ENCODE results near the gene GJD3.

Gene GJD3

GRCh38 chr17:40318830-40319391, 45.6 kb downstream of the GJD3 start:
- Mint-ChIP-seq H3K9me3 (no peaks in the 10 kb centered on the region), H3K4me1 (peaks cover 65% of the 10 kb centered on the region), H3K27ac (peak overlapping the region; percentile 93 to 96 (median 94)), H3K27me3 (ENCODE audit: low read depth) (no peaks in the 10 kb centered on the region), H3K4me3 (peak overlapping the region; percentile 93 to 99 (median 96)), H3K36me3 (ENCODE audit: low read depth) (no peaks in the 10 kb centered on the region)
- TF ChIP-seq, protein P1, sequence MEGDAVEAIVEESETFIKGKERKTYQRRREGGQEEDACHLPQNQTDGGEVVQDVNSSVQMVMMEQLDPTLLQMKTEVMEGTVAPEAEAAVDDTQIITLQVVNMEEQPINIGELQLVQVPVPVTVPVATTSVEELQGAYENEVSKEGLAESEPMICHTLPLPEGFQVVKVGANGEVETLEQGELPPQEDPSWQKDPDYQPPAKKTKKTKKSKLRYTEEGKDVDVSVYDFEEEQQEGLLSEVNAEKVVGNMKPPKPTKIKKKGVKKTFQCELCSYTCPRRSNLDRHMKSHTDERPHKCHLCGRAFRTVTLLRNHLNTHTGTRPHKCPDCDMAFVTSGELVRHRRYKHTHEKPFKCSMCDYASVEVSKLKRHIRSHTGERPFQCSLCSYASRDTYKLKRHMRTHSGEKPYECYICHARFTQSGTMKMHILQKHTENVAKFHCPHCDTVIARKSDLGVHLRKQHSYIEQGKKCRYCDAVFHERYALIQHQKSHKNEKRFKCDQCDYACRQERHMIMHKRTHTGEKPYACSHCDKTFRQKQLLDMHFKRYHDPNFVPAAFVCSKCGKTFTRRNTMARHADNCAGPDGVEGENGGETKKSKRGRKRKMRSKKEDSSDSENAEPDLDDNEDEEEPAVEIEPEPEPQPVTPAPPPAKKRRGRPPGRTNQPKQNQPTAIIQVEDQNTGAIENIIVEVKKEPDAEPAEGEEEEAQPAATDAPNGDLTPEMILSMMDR (IDR thresholded peaks at IDR 0.05; ENCODE audit: unreplicated experiment in 3 of 3), result no peak

DNA sequence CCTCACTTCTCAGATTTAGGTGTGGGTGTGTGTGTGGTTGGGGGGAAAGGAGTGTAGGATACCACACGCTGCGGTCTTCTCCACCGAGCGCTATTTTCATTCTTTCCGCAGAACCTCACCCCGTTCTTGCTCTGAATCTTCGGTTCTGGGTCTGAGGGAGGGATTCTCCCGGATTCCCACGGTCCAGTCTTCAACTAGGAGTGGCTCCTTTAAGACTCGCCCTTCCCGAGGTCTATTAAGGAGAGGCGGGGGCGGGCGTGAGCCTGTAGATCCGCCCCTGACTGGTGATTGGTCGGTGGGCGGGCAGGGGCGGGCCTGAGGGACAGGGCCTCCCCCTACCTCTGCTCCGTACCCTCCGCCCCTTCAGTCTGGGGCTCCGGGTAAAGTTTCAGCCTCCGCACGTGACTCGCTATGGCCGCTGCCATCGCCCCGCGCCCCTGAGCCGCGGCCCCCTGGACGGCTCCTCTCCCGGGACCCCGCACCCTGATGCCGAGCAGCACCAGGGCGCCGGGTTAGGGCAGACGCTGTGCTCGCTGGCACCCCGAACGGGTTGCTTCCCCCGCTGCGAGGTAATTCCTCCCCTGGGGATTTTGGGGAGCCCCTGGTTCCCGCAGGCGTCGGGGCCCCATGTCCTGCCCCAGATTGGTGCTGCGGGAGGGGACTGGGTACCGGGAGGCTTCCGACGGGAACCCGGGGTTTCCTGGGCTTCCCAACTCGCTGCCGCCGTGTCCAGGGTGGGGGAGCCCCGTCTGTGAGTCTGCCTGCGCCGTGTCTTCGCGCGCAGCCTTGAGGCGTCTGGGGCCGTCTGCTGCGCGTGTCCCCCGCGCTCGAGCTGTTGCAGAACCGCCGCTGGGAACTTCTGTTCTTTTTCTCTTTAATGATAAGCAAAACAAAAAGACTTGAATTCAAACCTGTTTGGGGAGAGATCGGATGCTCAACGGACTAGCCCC, 46.4 kb downstream of the GJD3 start:
- Mint-ChIP-seq H3K27ac (peak overlapping the region; percentile 93 to 98 (median 96)), H3K27me3 (ENCODE audit: low read depth) (no peaks in the 10 kb centered on the region), H3K4me1 (peaks cover 58% of the 10 kb centered on the region), H3K36me3 (ENCODE audit: low read depth) (no peaks in the 10 kb centered on the region), H3K4me3 (peak overlapping the region; percentile 93 to 99 (median 96)), H3K9me3 (no peaks in the 10 kb centered on the region)
- TF ChIP-seq, protein P1 (IDR thresholded peaks at IDR 0.05; ENCODE audit: unreplicated experiment in 3 of 3), result no peak

- Mint-ChIP-seq H3K4me1 (peaks cover 51% of the 10 kb centered on the region), H3K9me3 (no peaks in the 10 kb centered on the region), H3K4me3 (peak overlapping the region; percentile 93 to 99 (median 96)), H3K27me3 (ENCODE audit: low read depth) (no peaks in the 10 kb centered on the region), H3K27ac (peak overlapping the region in 2 of 3 experiments; percentile 84 to 98), H3K36me3 (ENCODE audit: low read depth) (no peaks in the 10 kb centered on the region)
- TF ChIP-seq, protein P1 (IDR thresholded peaks at IDR 0.05; ENCODE audit: unreplicated experiment in 3 of 3), result peak; percentile 23 to 55 (median 53)
These were observed 47.1 kb downstream of the GJD3 start for GRCh38 chr17:40317345-40317873.

- TF ChIP-seq, protein P1 (IDR thresholded peaks at IDR 0.05; ENCODE audit: unreplicated experiment in 3 of 3), result no peak
- Mint-ChIP-seq H3K27me3 (ENCODE audit: low read depth) (no peaks in the 10 kb centered on the region), H3K27ac (peak overlapping the region in 2 of 3 experiments; percentile 84 to 98), H3K36me3 (ENCODE audit: low read depth) (no peaks in the 10 kb centered on the region), H3K4me1 (peaks cover 44% of the 10 kb centered on the region), H3K4me3 (peak overlapping the region; percentile 93 to 99 (median 96)), H3K9me3 (no peaks in the 10 kb centered on the region)
These were observed 47.8 kb downstream of the GJD3 start for GRCh38 chr17:40316571-40317344.

DNA sequence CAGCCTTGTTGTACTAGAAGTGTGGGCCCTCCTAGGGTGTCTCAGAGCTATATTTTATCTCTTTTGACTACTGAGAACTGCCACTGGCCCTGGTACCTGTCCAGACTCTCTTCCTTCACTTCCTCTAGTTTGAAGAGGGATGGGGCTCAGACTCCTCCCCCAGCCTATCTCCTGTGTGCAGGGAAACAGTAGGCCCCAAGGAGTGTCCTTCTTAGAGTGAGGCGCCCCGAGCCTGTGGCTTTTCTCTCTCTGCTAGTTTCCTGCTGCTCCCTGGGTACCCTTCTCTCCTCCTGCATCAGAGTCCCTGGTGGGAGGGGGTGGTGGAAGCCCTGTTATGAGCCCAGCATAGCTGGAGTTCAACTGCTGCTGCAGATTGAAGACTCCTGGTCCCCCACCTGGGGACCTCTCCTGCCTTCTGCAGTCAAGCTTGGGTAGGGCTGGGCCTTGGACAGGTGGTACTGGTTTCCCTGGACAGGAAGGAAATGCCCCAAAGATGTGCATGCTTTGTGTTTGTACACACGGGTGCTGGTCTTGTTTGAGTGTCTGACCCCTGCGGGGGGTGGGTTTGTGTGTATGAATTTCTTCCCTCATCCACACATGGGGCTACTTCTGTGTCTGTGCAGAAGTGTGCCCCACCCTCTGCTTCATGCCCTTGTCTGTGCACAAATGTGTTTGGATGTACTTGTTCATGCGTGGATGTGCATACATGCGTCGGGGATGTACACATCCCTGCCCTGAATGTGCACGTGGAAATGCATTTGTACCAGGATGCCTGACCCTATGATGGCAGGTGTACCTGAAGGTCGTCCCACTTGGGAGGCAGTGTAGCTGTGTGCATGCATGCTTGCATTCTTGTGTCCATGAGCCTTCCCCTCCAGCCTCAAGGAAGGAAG, 48.6 kb downstream of the GJD3 start:
- H3K36me3 Mint-ChIP-seq (ENCODE audit: low read depth), result no peaks in the 10 kb centered on the region
- no peaks in the 10 kb centered on the region for H3K27me3 Mint-ChIP-seq (ENCODE audit: low read depth)
- H3K4me1 Mint-ChIP-seq, result peaks cover 36% of the 10 kb centered on the region
- no peaks in the 10 kb centered on the region for H3K9me3 Mint-ChIP-seq
- TF ChIP-seq, protein P1 (IDR thresholded peaks at IDR 0.05; ENCODE audit: unreplicated experiment in 3 of 3), result no peak
- H3K27ac Mint-ChIP-seq, result peak overlapping the region in 2 of 3 experiments; percentile 84 to 96
- peak overlapping the region; percentile 71 to 82 (median 81) for H3K4me3 Mint-ChIP-seq

Measured in nephron (organoid).